ENCODE measurements around the gene RNF149.
"Not testable (repeated sequence)": the region's sequence is repeated elsewhere in the genome, so short reads cannot be mapped to it uniquely, and the experiment has no call there.

RNF149 gene

GRCh38 chr2:101263377-101263800, 45.1 kb downstream of the RNF149 start:
- no peak overlapping the region for H3K27ac Mint-ChIP-seq
- no peaks in the 10 kb centered on the region for H3K9me3 Mint-ChIP-seq
- no peak overlapping the region for H3K4me3 Mint-ChIP-seq
- DNase-seq (no peak), ATAC-seq (no peak)
- peaks cover 44% of the 10 kb centered on the region for H3K4me1 Mint-ChIP-seq
- H3K27me3 Mint-ChIP-seq = no peaks in the 10 kb centered on the region

- ATAC-seq = no peak
- peak overlapping the region in 1 of 2 donors; percentile 66 for H3K27ac Mint-ChIP-seq
These were observed 46.4 kb downstream of the RNF149 start for GRCh38 chr2:101262142-101262541.

GRCh38 chr2:101258804-101259203, 49.7 kb downstream of the RNF149 start:
- Mint-ChIP-seq H3K27ac (no peak overlapping the region), H3K9me3 (no peaks in the 10 kb centered on the region), H3K27me3 (no peaks in the 10 kb centered on the region), H3K4me3 (no peak overlapping the region), H3K4me1 (peaks cover 49% of the 10 kb centered on the region)
- ATAC-seq = no peak
- no peak for DNase-seq

More at GRCh38 chr2:101262142-101262541, 46.4 kb downstream of the RNF149 start:
- DNase-seq = no peak
- Mint-ChIP-seq H3K9me3 (no peaks in the 10 kb centered on the region), H3K4me1 (peaks cover 41% of the 10 kb centered on the region), H3K4me3 (no peak overlapping the region), H3K27me3 (no peaks in the 10 kb centered on the region)

- DNase-seq (no peak), ATAC-seq (no peak)
- peaks cover 52% of the 10 kb centered on the region for H3K4me1 Mint-ChIP-seq
- H3K4me3 Mint-ChIP-seq = peak overlapping the region in 1 of 2 donors; percentile 9
- no peaks in the 10 kb centered on the region for H3K27me3 Mint-ChIP-seq
- no peaks in the 10 kb centered on the region for H3K9me3 Mint-ChIP-seq
- no peak overlapping the region for H3K27ac Mint-ChIP-seq
These were observed 52.2 kb downstream of the RNF149 start for GRCh38 chr2:101256316-101256715.

- ATAC-seq (no peak), DNase-seq (no peak)
- Mint-ChIP-seq H3K27me3 (no peaks in the 10 kb centered on the region), H3K4me1 (peaks cover 52% of the 10 kb centered on the region), H3K9me3 (no peaks in the 10 kb centered on the region), H3K4me3 (peak overlapping the region; percentile 17 to 51), H3K27ac (no peak overlapping the region)
These were observed 53.0 kb downstream of the RNF149 start for GRCh38 chr2:101255501-101255900.

GRCh38 chr2:101253703-101254450, 54.6 kb downstream of the RNF149 start:
- peaks cover 47% of the 10 kb centered on the region for H3K4me1 Mint-ChIP-seq
- no peaks in the 10 kb centered on the region for H3K9me3 Mint-ChIP-seq
- ATAC-seq = no peak
- H3K27me3 Mint-ChIP-seq = no peaks in the 10 kb centered on the region
- peak in 1 of 2 donors; percentile 15 for DNase-seq
- H3K4me3 Mint-ChIP-seq = peak overlapping the region; percentile 96 to 97
- H3K27ac Mint-ChIP-seq = peak overlapping the region; percentile 96 to 98

- H3K27me3 Mint-ChIP-seq = no peaks in the 10 kb centered on the region
- H3K4me3 Mint-ChIP-seq = peak overlapping the region; percentile 96 to 97
- H3K27ac Mint-ChIP-seq = peak overlapping the region; percentile 96 to 98
- no peaks in the 10 kb centered on the region for H3K9me3 Mint-ChIP-seq
- H3K4me1 Mint-ChIP-seq = peaks cover 47% of the 10 kb centered on the region
- DNase-seq (peak in 1 of 2 donors; percentile 83), ATAC-seq (peak; percentile 86)
These were observed 55.3 kb downstream of the RNF149 start for GRCh38 chr2:101253013-101253702.

- Mint-ChIP-seq H3K4me1 (peaks cover 42% of the 10 kb centered on the region), H3K9me3 (no peaks in the 10 kb centered on the region), H3K27me3 (no peaks in the 10 kb centered on the region), H3K4me3 (peak within 1 kb of the TSS; percentile 96 to 97), H3K27ac (peak within 1 kb of the TSS; percentile 96 to 98)
- peak; percentile 98 for DNase-seq
- peak; percentile 91 for ATAC-seq
These were observed 56.0 kb downstream of the RNF149 start, which contains the start of gene CNOT11 for GRCh38 chr2:101252408-101253012. CNOT11 (plus strand) TSS chr2:101252886; CDS start chr2:101252965, 79 bp downstream.

GRCh38 chr2:101251844-101252407, 56.6 kb downstream of the RNF149 start:
- ATAC-seq (peak; percentile 70), DNase-seq (peak; percentile 28 to 35)
- Mint-ChIP-seq H3K4me1 (peaks cover 39% of the 10 kb centered on the region), H3K9me3 (no peaks in the 10 kb centered on the region), H3K27me3 (no peaks in the 10 kb centered on the region), H3K4me3 (peak overlapping the region; percentile 96 to 97), H3K27ac (peak overlapping the region; percentile 96 to 97)

GRCh38 chr2:101251246-101251781, 57.2 kb downstream of the RNF149 start:
- peaks cover 33% of the 10 kb centered on the region for H3K4me1 Mint-ChIP-seq
- H3K9me3 Mint-ChIP-seq, ATAC-seq, H3K27ac Mint-ChIP-seq, DNase-seq, H3K27me3 Mint-ChIP-seq: not testable (repeated sequence)
- peak overlapping the region in 1 of 2 donors; percentile 16 for H3K4me3 Mint-ChIP-seq

GRCh38 chr2:101249826-101250225, 58.7 kb downstream of the RNF149 start:
- no peaks in the 10 kb centered on the region for H3K9me3 Mint-ChIP-seq
- DNase-seq (no peak), ATAC-seq (no peak)
- peaks cover 20% of the 10 kb centered on the region for H3K4me1 Mint-ChIP-seq
- H3K27me3 Mint-ChIP-seq = no peaks in the 10 kb centered on the region
- no peak overlapping the region for H3K4me3 Mint-ChIP-seq
- no peak overlapping the region for H3K27ac Mint-ChIP-seq

- not testable (repeated sequence) for H3K27me3 Mint-ChIP-seq, DNase-seq, H3K4me3 Mint-ChIP-seq, ATAC-seq, H3K9me3 Mint-ChIP-seq, H3K27ac Mint-ChIP-seq, H3K4me1 Mint-ChIP-seq
These were observed 59.7 kb downstream of the RNF149 start for GRCh38 chr2:101248756-101249155.

GRCh38 chr2:101245468-101245867, 63.0 kb downstream of the RNF149 start:
- H3K9me3 Mint-ChIP-seq, H3K27me3 Mint-ChIP-seq, DNase-seq, ATAC-seq, H3K4me3 Mint-ChIP-seq, H3K4me1 Mint-ChIP-seq, H3K27ac Mint-ChIP-seq: not testable (repeated sequence)

- DNase-seq, H3K9me3 Mint-ChIP-seq, H3K4me3 Mint-ChIP-seq, H3K27me3 Mint-ChIP-seq, H3K27ac Mint-ChIP-seq, H3K4me1 Mint-ChIP-seq, ATAC-seq: not testable (repeated sequence)
These were observed 63.6 kb downstream of the RNF149 start for GRCh38 chr2:101244899-101245298.

- H3K9me3 Mint-ChIP-seq, DNase-seq, H3K27me3 Mint-ChIP-seq, H3K27ac Mint-ChIP-seq, ATAC-seq, H3K4me3 Mint-ChIP-seq, H3K4me1 Mint-ChIP-seq: not testable (repeated sequence)
These were observed 64.1 kb downstream of the RNF149 start for GRCh38 chr2:101244373-101244772.

Measured in stimulated activated naive CD8-positive, alpha-beta T cell treated with anti-CD3 and anti-CD28 coated beads, Interleukin-15, amount 100 ng/mL, for 72 hours (primary cell).